Measurements from ENCODE around the gene FHAD1. TPM values are rescaled to one million over a fixed set of nuclear protein-coding genes. Genes with fewer than 3 reads are reported as not detected.

Gene FHAD1
- total and polyA plus RNA-seq, 2 of the 13 experiments (the other 11 are each of a cell fraction or from before 2014, with no cell fraction given), result not detected

- CTCF ChIA-PET (ENCODE audit: low intra/inter-chr PET ratio, low total read pairs), result no interaction called here
- peaks cover 3 to 38% of the 10 kb centered on the region in 2 experiments; a peak in 3 of 5 replicates for H3K27me3 ChIP-seq (ENCODE audit: control insufficient read depth in 1 of 2, insufficient read depth in 2 of 2, low read length in 2 of 2)
- H3K27ac ChIP-seq (ENCODE audit: extremely low read length, insufficient read depth, low read length), result no peak overlapping the region
- intact Hi-C loops (cut with micrococcal nuclease; ENCODE audit: unreplicated experiment) (loop anchor here (5.0 kb wide), 1 partner anchor 35 kb away; no protein-coding TSS in a partner anchor), in situ Hi-C loops (cut with HindIII; ENCODE audit: extremely low pct_ligation_motif_present, low pct_unique_long_range_greater_than_20kb) (no loop called here)
- POLR2A ChIA-PET, result no interaction called here
- no peak overlapping the region for H3K9ac ChIP-seq (ENCODE audit: insufficient read depth, low read depth, low read length)
- H4K20me1 ChIP-seq (ENCODE audit: insufficient read depth, low read length), result no peaks in the 10 kb centered on the region
- no TSS peak for BruUV-seq (replicated peaks)
- no peak for ATAC-seq
- H3K4me3 ChIP-seq (replicated peaks in 1 of 3; ENCODE audit: insufficient read depth in 1 of 3, low read depth in 2 of 3, low read length in 3 of 3), result no peak overlapping the region
- H3K4me1 ChIP-seq (ENCODE audit: insufficient read depth, low read length), result peaks cover 46% of the 10 kb centered on the region
- WGBS (ENCODE audit: low lambda C conversion rate), result 36% methylated on average over 11 of the region's 11 CpGs
- H3K79me2 ChIP-seq (ENCODE audit: insufficient read depth, low read length), result no peaks in the 10 kb centered on the region
- H3K36me3 ChIP-seq (replicated peaks in 1 of 2; ENCODE audit: control insufficient read depth in 1 of 2, insufficient read depth in 2 of 2, low read length in 2 of 2), result no peaks in the 10 kb centered on the region
- no peak overlapping the region for H3K4me2 ChIP-seq (ENCODE audit: low read depth, low read length)
- no peak for DNase-seq (ENCODE audit: low spot score)
- H2AFZ ChIP-seq (ENCODE audit: low read length), result no peak overlapping the region
- no peak for FAIRE-seq
- TF ChIP-seq GTF2F1 (IDR thresholded peaks at IDR 0.05; ENCODE audit: low read length), result no peak
- TF ChIP-seq SSRP1 (CRISPR knock-in tag; IDR thresholded peaks at IDR 0.05), result no peak
- no peak for TF ChIP-seq SNAPC2 (CRISPR knock-in tag; IDR thresholded peaks at IDR 0.05)
- no peak for TF ChIP-seq IRF1 (CRISPR knock-in tag; IDR thresholded peaks at IDR 0.05; ENCODE audit: low read depth)
- TF ChIP-seq NKX3-1 (CRISPR knock-in tag; IDR thresholded peaks at IDR 0.05), result no peak
- no peak for TF ChIP-seq TBP (CRISPR knock-in tag; IDR thresholded peaks at IDR 0.05)
- no peak for TF ChIP-seq JUNB (CRISPR knock-in tag; IDR thresholded peaks at IDR 0.05; ENCODE audit: borderline replicate concordance)
- TF ChIP-seq AHDC1 (CRISPR knock-in tag; IDR thresholded peaks at IDR 0.05; ENCODE audit: borderline replicate concordance), result no peak
- no peak for TF ChIP-seq CSRNP1 (CRISPR knock-in tag; IDR thresholded peaks at IDR 0.05)
- no peak for TF ChIP-seq RAD51 (IDR thresholded peaks at IDR 0.05; ENCODE audit: borderline replicate concordance)
- no peak for TF ChIP-seq SP2 (CRISPR knock-in tag; IDR thresholded peaks at IDR 0.05)
- no peak for TF ChIP-seq SRSF1 (optimal IDR thresholded peaks at IDR 0.05; ENCODE audit: low read depth, low read length)
- no peaks in the 10 kb centered on the region for H3K9me3 ChIP-seq (ENCODE audit: low read length)
These were observed 159.9 kb downstream of the FHAD1 start for GRCh38 chr1:15406614-15407559.

Data from HepG2 (cell line).